DND-41 (cell line): ENCODE results near the gene PRODH2.
"Not testable (repeated sequence)": the region's sequence is repeated elsewhere in the genome, so short reads cannot be mapped to it uniquely, and the experiment has no call there.

Experiments used
- ATAC-seq: fragments of 200-7000 bp; cut with Tn5 transposase; 3 replicates; pipeline ENCODE4 v1.9.1; 2021; ENCODE audit warnings: low read depth; ENCODE audit not compliant: insufficient read depth
- DNase-seq: peaks from one replicate; pipeline ENCODE4 v3.0.0-alpha.2; 2020
- H2AFZ ChIP-seq: 2 replicates; pipeline ENCODE4 v1.6.0; 2012; ENCODE audit warnings: low read depth, low read length
- H3K27ac ChIP-seq: 2 replicates; pipeline ENCODE4 v1.5.1; 2012; ENCODE audit warnings: low read length, inconsistent platforms
- H3K27me3 ChIP-seq: fragments of 200-600 bp; sonication (generic); 2 replicates; pipeline ENCODE4 v1.6.0; 2012; ENCODE audit warnings: low read length, mild to moderate bottlenecking, inconsistent platforms; ENCODE audit not compliant: insufficient read depth, poor library complexity
- H3K36me3 ChIP-seq: 2 replicates; pipeline ENCODE4 v1.5.1; 2012; ENCODE audit warnings: low read length, inconsistent platforms; ENCODE audit not compliant: insufficient read depth
- H3K4me1 ChIP-seq: 2 replicates; pipeline ENCODE4 v1.5.1; 2012; ENCODE audit warnings: mild to moderate bottlenecking, low read length; ENCODE audit not compliant: insufficient read depth
- H3K4me2 ChIP-seq: 2 replicates; pipeline ENCODE4 v1.6.0; 2012; ENCODE audit warnings: mild to moderate bottlenecking, moderate library complexity, low read length, inconsistent platforms; ENCODE audit not compliant: insufficient read depth
- H3K4me3 ChIP-seq, 2 experiments: fragments of 200-600 bp in 1 of 2; shearing (Covaris generic) in 1 of 2; 2 replicates each; pipeline ENCODE4 v1.5.1; 2012 to 2016; ENCODE audit warnings: inconsistent platforms in 2 of 2, low read length in 2 of 2, mild to moderate bottlenecking in 2 of 2, low read depth in 1 of 2, moderate library complexity in 1 of 2
- H3K79me2 ChIP-seq: 2 replicates; pipeline ENCODE4 v1.6.0; 2012; ENCODE audit warnings: low read length, inconsistent platforms; ENCODE audit not compliant: insufficient read depth
- H3K9ac ChIP-seq: 2 replicates; pipeline ENCODE4 v1.6.0; 2012; ENCODE audit warnings: low read depth, mild to moderate bottlenecking, inconsistent platforms, low read length, moderate library complexity
- H3K9me3 ChIP-seq: 2 replicates; pipeline ENCODE4 v1.5.1; 2012; ENCODE audit warnings: low read length, moderate library complexity, mild to moderate bottlenecking, inconsistent platforms; ENCODE audit not compliant: insufficient read depth, severe bottlenecking
- H4K20me1 ChIP-seq: 2 replicates; pipeline ENCODE4 v1.6.0; 2012; ENCODE audit warnings: low read length; ENCODE audit not compliant: insufficient read depth
- CTCF ChIP-seq: IDR thresholded peaks from 2 replicates; pipeline ENCODE4 v1.5.1; 2012; ENCODE audit warnings: borderline replicate concordance, low read length, moderate library complexity, mild to moderate bottlenecking; ENCODE audit not compliant: poor library complexity, severe bottlenecking; ENCODE audit errors: extremely low read depth
- EZH2 ChIP-seq: IDR thresholded peaks from 3 replicates; pipeline ENCODE4 v1.6.1; 2012; ENCODE audit warnings: borderline replicate concordance, low read depth, mild to moderate bottlenecking, moderate library complexity, low read length, inconsistent platforms; ENCODE audit not compliant: severe bottlenecking

PRODH2 gene

GRCh38 chr19:35774274-35775045 lies 38.2 kb downstream of the PRODH2 start:
- Histone ChIP-seq H2AFZ (peak overlapping the region; percentile 79), H3K27me3 (no peaks in the 10 kb centered on the region), H3K4me2 (peak overlapping the region; percentile 65), H3K4me1 (peaks cover 29% of the 10 kb centered on the region), H3K79me2 (peaks cover 34% of the 10 kb centered on the region), H3K9ac (peak overlapping the region; percentile 33; the same call in 1 of the 2 replicates), H3K36me3 (peaks cover 24% of the 10 kb centered on the region), H3K9me3 (no peaks in the 10 kb centered on the region), H4K20me1 (peaks cover 26% of the 10 kb centered on the region; the same call in 1 of the 2 replicates), H3K27ac (peak overlapping the region; percentile 45; the same call in 1 of the 2 replicates), H3K4me3 (peak overlapping the region in 1 of 2 experiments; percentile 48; a peak in 2 of 4 replicates)
- DNase-seq (no peak), ATAC-seq (no peak)
- TF ChIP-seq EZH2: no peak
- TF ChIP-seq CTCF: no peak

- Histone ChIP-seq H3K4me2 (no peak overlapping the region), H3K27me3 (no peaks in the 10 kb centered on the region), H3K4me1 (peaks cover 28% of the 10 kb centered on the region), H2AFZ (no peak overlapping the region), H3K27ac (no peak overlapping the region), H3K9me3 (no peaks in the 10 kb centered on the region), H3K9ac (no peak overlapping the region), H3K4me3 (no peak overlapping the region), H3K36me3 (peaks cover 21% of the 10 kb centered on the region), H4K20me1 (peaks cover 24% of the 10 kb centered on the region; the same call in 1 of the 2 replicates), H3K79me2 (peaks cover 26% of the 10 kb centered on the region)
- DNase-seq: no peak
- TF ChIP-seq CTCF: no peak
- no peak for TF ChIP-seq EZH2
- ATAC-seq: no peak
Measured at GRCh38 chr19:35773020-35773806, 39.4 kb downstream of the PRODH2 start.

- peaks cover 21% of the 10 kb centered on the region for H3K4me1 ChIP-seq
- not testable (repeated sequence) for DNase-seq, H3K27me3 ChIP-seq, H3K4me3 ChIP-seq, H3K9ac ChIP-seq, ATAC-seq, H3K9me3 ChIP-seq, H2AFZ ChIP-seq, H3K27ac ChIP-seq, H3K4me2 ChIP-seq
- peaks cover 18% of the 10 kb centered on the region for H3K79me2 ChIP-seq
- peaks cover 21% of the 10 kb centered on the region for H3K36me3 ChIP-seq
- peaks cover 18% of the 10 kb centered on the region for H4K20me1 ChIP-seq
Measured at GRCh38 chr19:35772362-35772761, 40.3 kb downstream of the PRODH2 start.

- H3K4me2 ChIP-seq: no peak overlapping the region
- peaks cover 51% of the 10 kb centered on the region for H3K36me3 ChIP-seq
- no peak overlapping the region for H2AFZ ChIP-seq
- H3K4me1 ChIP-seq: no peaks in the 10 kb centered on the region
- DNase-seq (no peak), ATAC-seq (no peak)
- no peak overlapping the region for H3K9ac ChIP-seq
- peaks cover 13% of the 10 kb centered on the region for H4K20me1 ChIP-seq
- TF ChIP-seq EZH2 (no peak), CTCF (no peak)
- H3K27me3 ChIP-seq: no peaks in the 10 kb centered on the region
- no peak overlapping the region for H3K4me3 ChIP-seq
- H3K27ac ChIP-seq: no peak overlapping the region
- H3K79me2 ChIP-seq: no peaks in the 10 kb centered on the region
- H3K9me3 ChIP-seq: no peaks in the 10 kb centered on the region
Measured at GRCh38 chr19:35768082-35768421, 44.6 kb downstream of the PRODH2 start.
